Esophagus muscularis mucosa (tissue), 3 donors: ENCODE results near the gene ASB2.

Experiments
- CTCF ChIP-seq, 3 experiments: fragments of 200-600 bp in 2 of 3; fragments of 450-650 bp in 1 of 3; sonication (generic) in 2 of 3; IDR thresholded peaks; one replicate each; pipeline ENCODE4 v1.5.1; 2017 to 2019; ENCODE audit warnings: antibody characterized with exemption in 3 of 3, mild to moderate bottlenecking in 2 of 3, moderate library complexity in 1 of 3
- POLR2A ChIP-seq: fragments of 450-650 bp; IDR thresholded peaks from one replicate; pipeline ENCODE4 v1.6.1; 2017; ENCODE audit warnings: antibody characterized with exemption, moderate library complexity, mild to moderate bottlenecking, low read depth
- POLR2AphosphoS5 ChIP-seq, 2 donors: sonication (generic); formaldehyde crosslinking; IDR thresholded peaks; one replicate each; pipeline ENCODE4 v1.6.1; 2017; ENCODE audit warnings: antibody characterized with exemption in 2 of 2

DNA sequence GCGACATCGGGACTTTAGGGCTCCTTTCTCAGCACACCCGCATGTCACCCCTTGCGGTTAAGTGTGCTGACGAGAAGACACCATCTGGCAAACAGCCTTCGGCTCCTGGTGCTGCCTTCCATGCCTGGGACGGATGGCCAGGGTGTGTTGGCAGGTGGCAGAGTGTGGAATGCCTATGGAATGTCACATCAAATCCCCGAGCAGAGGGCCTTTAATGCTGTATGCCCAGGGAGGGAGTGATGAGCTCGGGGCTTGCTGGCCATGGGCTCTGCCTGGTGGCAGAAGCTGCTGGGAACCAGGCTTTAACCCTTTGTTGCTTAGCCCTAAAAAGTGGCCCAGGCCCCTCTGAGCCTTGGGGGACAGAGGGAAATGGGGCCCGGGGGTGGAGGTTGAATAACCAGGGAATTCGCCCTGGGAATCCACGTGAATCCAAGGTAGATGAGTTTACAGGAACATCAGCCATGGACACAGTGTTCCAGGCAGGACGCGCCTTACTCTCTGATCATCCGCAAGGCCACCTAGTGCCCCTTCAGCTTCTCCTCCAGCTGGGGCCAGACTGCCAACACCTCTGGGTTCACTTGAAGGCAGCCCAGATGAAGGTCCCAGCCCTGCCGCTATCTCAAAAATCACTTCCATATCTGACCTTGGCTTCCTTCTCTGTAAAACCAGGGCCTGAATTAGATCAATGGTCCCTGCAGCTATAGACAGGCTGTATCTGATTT, 31.9 kb downstream of the ASB2 start:
- TF ChIP-seq POLR2A (no peak), CTCF (IDR thresholded peaks at IDR 0.05) (no peak), POLR2AphosphoS5 (IDR thresholded peaks at IDR 0.05) (no peak)
